HCT116 (cell line): Measurements from ENCODE around the gene CYP46A1. TPM values are rescaled to one million over a fixed set of nuclear protein-coding genes. Genes with fewer than 3 reads are reported as not detected.

Experiments
- ATAC-seq: fragments of 200-7000 bp; cut with Tn5 transposase; 2 replicates; pipeline ENCODE4 v1.9.1; 2020; ENCODE audit warnings: mild to moderate bottlenecking, moderate library complexity
- BruUV-seq: library from RNA; stranded (reverse); fragments of 400-500 nt; replicated peaks from 2 replicates; lab custom pipeline; 2021; lab: Mats Ljungman, UMichigan
- CTCF ChIA-PET: fragments of 300-600 bp; sonication (Branson Sonifier 250); formaldehyde crosslinking; loops from one replicate; lab custom pipeline; 2021; ENCODE audit warnings: antibody characterized with exemption; lab: Charles Lee
- POLR2A ChIA-PET: fragments of 300-600, 350-600 bp; sonication (Branson Sonifier 250); formaldehyde crosslinking; loops from one replicate; lab custom pipeline; 2021; ENCODE audit warnings: antibody characterized with exemption; lab: Charles Lee
- RAD21 ChIA-PET, 2 experiments: fragments of 300-600 bp; sonication (Branson Sonifier 250); formaldehyde crosslinking; loops; one replicate each; lab custom pipeline; 2023; ENCODE audit warnings: low total read pairs in 2 of 2; ENCODE audit not compliant: uncharacterized antibody in 2 of 2, unreplicated experiment in 2 of 2, low non-redundant PET in 1 of 2; lab: Charles Lee
- DNase-seq: peaks from one replicate; pipeline ENCODE4 v3.0.0-alpha.2; 2010; ENCODE audit warnings: low read depth, low spot score
- H2AFZ ChIP-seq: fragments of 200-600 bp; shearing (Covaris generic), sonication (generic); 2 replicates; pipeline ENCODE4 v1.6.1; 2017; ENCODE audit warnings: low read depth, mixed run types, mixed read lengths, antibody characterized with exemption, low read length; ENCODE audit not compliant: poor library complexity, severe bottlenecking
- H3K27ac ChIP-seq: 2 replicates; pipeline ENCODE4 v1.5.1; 2012; ENCODE audit warnings: low read depth, low read length
- H3K27me3 ChIP-seq: fragments of 200-600 bp; sonication (generic); 2 replicates; pipeline ENCODE4 v1.6.1; 2016; ENCODE audit warnings: mixed run types, low read length, mixed read lengths; ENCODE audit not compliant: insufficient read depth
- H3K36me3 ChIP-seq, 2 experiments: fragments of 200-500 bp in 1 of 2; fragments of 200-600 bp in 1 of 2; sonication (Bioruptor generic) in 1 of 2; sonication (generic) in 1 of 2; 2 replicates each; pipeline versions ENCODE4 v1.5.1 to v1.6.1; 2014 to 2016; ENCODE audit warnings: low read length in 2 of 2, inconsistent platforms in 1 of 2, mixed read lengths in 1 of 2, mixed run types in 1 of 2; ENCODE audit not compliant: insufficient read depth in 2 of 2, control insufficient read depth in 1 of 2
- H3K4me1 ChIP-seq, 2 experiments: fragments of 200-600 bp in 1 of 2; sonication (generic) in 1 of 2; 2 replicates each; pipeline versions ENCODE4 v1.5.1 to v1.6.1; 2012 to 2017; ENCODE audit warnings: low read length in 2 of 2, inconsistent platforms in 1 of 2, mild to moderate bottlenecking in 1 of 2, mixed read lengths in 1 of 2, mixed run types in 1 of 2, moderate library complexity in 1 of 2; ENCODE audit not compliant: insufficient read depth in 2 of 2, control insufficient read depth in 1 of 2
- H3K4me2 ChIP-seq: fragments of 200-600 bp; sonication (generic); 2 replicates; pipeline ENCODE4 v1.6.1; 2017; ENCODE audit warnings: mixed run types, low read length, mixed read lengths
- H3K4me3 ChIP-seq, 2 experiments: fragments of 200-600 bp in 1 of 2; sonication (generic) in 1 of 2; replicated peaks in 1 of 2; 2 replicates each; pipeline ENCODE4 v1.5.1; 2011 to 2016; ENCODE audit warnings: low read length in 2 of 2, control low read depth in 1 of 2, low read depth in 1 of 2, mild to moderate bottlenecking in 1 of 2, mixed read lengths in 1 of 2, mixed run types in 1 of 2
- H3K79me2 ChIP-seq: fragments of 200-600 bp; sonication (generic); 2 replicates; pipeline ENCODE4 v1.6.1; 2017; ENCODE audit warnings: mild to moderate bottlenecking, mixed run types, low read length, moderate library complexity, mixed read lengths; ENCODE audit not compliant: insufficient read depth
- H3K9ac ChIP-seq: fragments of 200-600 bp; sonication (generic); 2 replicates; pipeline ENCODE4 v1.6.1; 2016; ENCODE audit warnings: low read length, mixed read lengths
- H3K9me2 ChIP-seq: fragments of 200-600 bp; sonication (generic), shearing (Covaris generic); 2 replicates; pipeline ENCODE4 v1.6.1; 2017; ENCODE audit warnings: mixed run types, mild to moderate bottlenecking, moderate library complexity; ENCODE audit not compliant: insufficient read depth
- H3K9me3 ChIP-seq, 2 experiments: fragments of 200-500 bp in 1 of 2; fragments of 200-600 bp in 1 of 2; sonication (Bioruptor generic) in 1 of 2; sonication (generic) in 1 of 2; 2 replicates each; pipeline ENCODE4 v1.6.1; 2014 to 2017; ENCODE audit warnings: low read length in 2 of 2, mixed read lengths in 2 of 2, inconsistent platforms in 1 of 2, low read depth in 1 of 2, mild to moderate bottlenecking in 1 of 2, mixed run types in 1 of 2, moderate library complexity in 1 of 2; ENCODE audit not compliant: control insufficient read depth in 1 of 2, insufficient read depth in 1 of 2
- H4K20me1 ChIP-seq: fragments of 200-600 bp; sonication (generic), shearing (Covaris generic); 2 replicates; pipeline ENCODE4 v1.6.1; 2017; ENCODE audit warnings: mixed run types, mild to moderate bottlenecking, moderate library complexity; ENCODE audit not compliant: insufficient read depth
- ATF3 ChIP-seq: IDR thresholded peaks from 2 replicates; pipeline ENCODE4 v1.6.1; 2012
- EGR1 ChIP-seq: IDR thresholded peaks from 2 replicates; pipeline ENCODE4 v1.6.1; 2012; ENCODE audit warnings: low read depth
- EZH2phosphoT487 ChIP-seq: fragments of 200-600 bp; IDR thresholded peaks from 2 replicates; pipeline ENCODE4 v1.6.1; 2018; ENCODE audit warnings: antibody characterized with exemption, borderline replicate concordance
- FOSL1 ChIP-seq: IDR thresholded peaks from 2 replicates; pipeline ENCODE4 v1.6.1; 2012; ENCODE audit warnings: low read depth
- MAX ChIP-seq: IDR thresholded peaks from 2 replicates; pipeline ENCODE4 v1.6.1; 2012
- POLR2A ChIP-seq: IDR thresholded peaks from 2 replicates; pipeline ENCODE4 v1.7.0; 2011; ENCODE audit warnings: borderline replicate concordance; ENCODE audit not compliant: insufficient read depth, insufficient read length; ENCODE audit errors: extremely low read depth
- RAD21 ChIP-seq: IDR thresholded peaks from 2 replicates; pipeline ENCODE4 v1.6.1; 2012; ENCODE audit warnings: low read depth, mild to moderate bottlenecking
- SP1 ChIP-seq: IDR thresholded peaks from 2 replicates; pipeline ENCODE4 v1.6.1; 2012; ENCODE audit warnings: low read depth
- YY1 ChIP-seq: IDR thresholded peaks from 2 replicates; pipeline ENCODE4 v1.6.1; 2011; ENCODE audit warnings: low read length, low read depth, moderate library complexity, mild to moderate bottlenecking; ENCODE audit not compliant: insufficient replicate concordance; ENCODE audit errors: extremely low read depth
- ZBTB33 ChIP-seq: IDR thresholded peaks from 2 replicates; pipeline ENCODE4 v1.6.1; 2011; ENCODE audit warnings: mild to moderate bottlenecking, low read length, moderate library complexity; ENCODE audit not compliant: insufficient replicate concordance; ENCODE audit errors: extremely low read depth
- ZFX ChIP-seq: fragments of 450-650 bp; IDR thresholded peaks from 2 replicates; pipeline ENCODE4 v1.6.1; 2017
- intact Hi-C: fragments of 100-400 bp; cut with micrococcal nuclease; formaldehyde crosslinking; loops from 2 replicates; pipeline ENCODE4 v1.10.0; 2022
- total RNA-seq: library from RNA; stranded (reverse); gene quantifications from one replicate; pipeline ENCODE4 v1.2.1, GENCODE V29; 2021; ENCODE audit not compliant: unreplicated experiment

CYP46A1 gene
- total RNA-seq, 1 experiment from 2014 or later = 0.76 TPM

- Histone ChIP-seq H3K9ac (no peak overlapping the region), H3K4me2 (no peak overlapping the region), H3K79me2 (no peaks in the 10 kb centered on the region), H2AFZ (no peak overlapping the region), H3K4me3 (no peak overlapping the region), H3K9me3 (peaks cover 5% of the 10 kb centered on the region in 2 experiments; a peak in 2 of 4 replicates), H3K9me2 (no peaks in the 10 kb centered on the region), H4K20me1 (no peaks in the 10 kb centered on the region), H3K27ac (no peak overlapping the region), H3K4me1 (no peaks in the 10 kb centered on the region), H3K27me3 (no peaks in the 10 kb centered on the region), H3K36me3 (no peaks in the 10 kb centered on the region)
- TF ChIP-seq ATF3 (no peak), EZH2phosphoT487 (no peak), SP1 (no peak), FOSL1 (no peak), YY1 (no peak), RAD21 (no peak), POLR2A (no peak), MAX (no peak), ZBTB33 (no peak), EGR1 (no peak), ZFX (no peak)
- no TSS peak for BruUV-seq
- ChIA-PET CTCF (no interaction called here), RAD21 (no interaction called here), POLR2A (no interaction called here)
- no peak for DNase-seq
- ATAC-seq = no peak
- intact Hi-C loops = no loop called here
Measured at GRCh38 chr14:99698236-99698635, 14.1 kb downstream of the CYP46A1 start.
